Measurements from ENCODE around the gene MCF2L. TPM values are rescaled to one million over a fixed set of nuclear protein-coding genes. Genes with fewer than 3 reads are reported as not detected.

MCF2L gene
- total and polyA plus RNA-seq, 9 of the 15 experiments (the other 6 are each of a cell fraction or from before 2014, with no cell fraction given): 0.05 to 0.25 (median 0.18) TPM; not detected in 5

DNA sequence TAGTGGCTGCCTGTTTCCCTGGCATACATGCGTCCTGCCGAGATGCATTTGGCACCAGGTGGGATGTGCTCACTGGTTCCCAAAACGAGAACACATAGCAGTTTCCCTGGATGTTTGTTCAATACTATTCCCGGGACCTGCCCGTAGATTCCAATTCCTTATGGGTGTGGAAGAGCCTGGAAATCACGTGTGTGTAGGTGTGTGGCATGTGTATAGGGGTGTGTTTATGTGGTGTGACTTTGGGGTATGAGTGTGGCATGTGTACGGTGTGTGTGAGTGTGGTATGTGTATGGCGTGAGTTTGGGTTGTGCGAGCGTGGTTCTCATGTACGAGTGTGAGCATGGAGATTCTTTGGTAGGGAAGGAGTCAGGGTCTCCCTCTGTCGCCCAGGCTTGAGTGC, 133.7 kb downstream of the MCF2L start (continued):
- TF ChIP-seq, protein P1, sequence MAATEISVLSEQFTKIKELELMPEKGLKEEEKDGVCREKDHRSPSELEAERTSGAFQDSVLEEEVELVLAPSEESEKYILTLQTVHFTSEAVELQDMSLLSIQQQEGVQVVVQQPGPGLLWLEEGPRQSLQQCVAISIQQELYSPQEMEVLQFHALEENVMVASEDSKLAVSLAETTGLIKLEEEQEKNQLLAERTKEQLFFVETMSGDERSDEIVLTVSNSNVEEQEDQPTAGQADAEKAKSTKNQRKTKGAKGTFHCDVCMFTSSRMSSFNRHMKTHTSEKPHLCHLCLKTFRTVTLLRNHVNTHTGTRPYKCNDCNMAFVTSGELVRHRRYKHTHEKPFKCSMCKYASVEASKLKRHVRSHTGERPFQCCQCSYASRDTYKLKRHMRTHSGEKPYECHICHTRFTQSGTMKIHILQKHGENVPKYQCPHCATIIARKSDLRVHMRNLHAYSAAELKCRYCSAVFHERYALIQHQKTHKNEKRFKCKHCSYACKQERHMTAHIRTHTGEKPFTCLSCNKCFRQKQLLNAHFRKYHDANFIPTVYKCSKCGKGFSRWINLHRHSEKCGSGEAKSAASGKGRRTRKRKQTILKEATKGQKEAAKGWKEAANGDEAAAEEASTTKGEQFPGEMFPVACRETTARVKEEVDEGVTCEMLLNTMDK (IDR thresholded peaks at IDR 0.05; ENCODE audit: borderline replicate concordance, insufficient read depth, low read depth, low read length, poor library complexity, severe bottlenecking): no peak

DNA sequence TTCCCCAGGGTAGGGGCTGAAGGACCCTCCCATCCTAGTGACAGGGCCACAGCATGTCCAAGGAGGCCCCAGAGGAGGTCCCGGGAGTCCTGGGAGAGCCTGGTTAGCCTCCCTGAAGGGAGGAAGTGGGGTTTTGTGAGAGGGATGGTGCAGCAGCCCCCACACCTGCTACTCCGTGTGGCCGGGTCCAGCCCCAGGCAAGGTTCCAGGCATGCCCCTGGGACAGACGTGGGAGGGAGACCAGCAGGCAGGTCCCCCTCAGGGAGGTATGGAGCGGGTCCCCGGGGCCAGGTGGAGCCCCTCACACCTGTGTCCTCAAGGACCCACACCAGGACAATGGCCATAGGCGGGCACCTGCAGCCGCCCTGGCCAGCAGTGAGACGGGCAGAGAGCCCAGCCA, 134.6 kb downstream of the MCF2L start:
- no peak for TF ChIP-seq CBX2 (IDR thresholded peaks at IDR 0.05; ENCODE audit: insufficient read depth, low read length, poor library complexity, severe bottlenecking)
- TF ChIP-seq EZH2 (IDR thresholded peaks at IDR 0.05; ENCODE audit: borderline replicate concordance, low read depth, low read length): no peak
- TF ChIP-seq SP1 (CRISPR knock-in tag; IDR thresholded peaks at IDR 0.05): no peak
- TF ChIP-seq CHD2 (IDR thresholded peaks at IDR 0.05; ENCODE audit: low read depth, low read length): no peak
- TF ChIP-seq ZNF140 (CRISPR knock-in tag; IDR thresholded peaks at IDR 0.05): no peak
- no peak for TF ChIP-seq KLF10 (CRISPR knock-in tag; IDR thresholded peaks at IDR 0.05)
- TF ChIP-seq ZFP36 (IDR thresholded peaks at IDR 0.05; ENCODE audit: low read depth, low read length, partially characterized antibody): no peak
- TF ChIP-seq FOS (IDR thresholded peaks at IDR 0.05; ENCODE audit: extremely low read depth, insufficient read length): no peak
- no peak for TF ChIP-seq TSC22D4 (tag; IDR thresholded peaks at IDR 0.05)
- TF ChIP-seq NR4A1 (CRISPR knock-in tag; IDR thresholded peaks at IDR 0.05): no peak
- no peak for TF ChIP-seq NR4A1 (tag; IDR thresholded peaks at IDR 0.05)
- no peak for TF ChIP-seq CBX8 (IDR thresholded peaks at IDR 0.05; ENCODE audit: borderline replicate concordance, extremely low read depth, low read depth, low read length, poor library complexity, severe bottlenecking)
- TF ChIP-seq, protein P2, sequence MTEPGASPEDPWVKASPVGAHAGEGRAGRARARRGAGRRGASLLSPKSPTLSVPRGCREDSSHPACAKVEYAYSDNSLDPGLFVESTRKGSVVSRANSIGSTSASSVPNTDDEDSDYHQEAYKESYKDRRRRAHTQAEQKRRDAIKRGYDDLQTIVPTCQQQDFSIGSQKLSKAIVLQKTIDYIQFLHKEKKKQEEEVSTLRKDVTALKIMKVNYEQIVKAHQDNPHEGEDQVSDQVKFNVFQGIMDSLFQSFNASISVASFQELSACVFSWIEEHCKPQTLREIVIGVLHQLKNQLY (CRISPR knock-in tag; conservative IDR thresholded peaks at IDR 0.05): no peak
- TF ChIP-seq ZSCAN29 (IDR thresholded peaks at IDR 0.05): no peak
- no peak for TF ChIP-seq ZEB2 (IDR thresholded peaks at IDR 0.05)
- BruUV-seq (replicated peaks): no TSS peak
- DNase-seq (ENCODE audit: extremely low read depth in 1 of 4, low spot score in 3 of 4) (no peak), FAIRE-seq (no peak), ATAC-seq (no peak)
- no peaks in the 10 kb centered on the region for H3K36me3 ChIP-seq (ENCODE audit: control insufficient read depth, insufficient read depth, low read length)
- H2AFZ ChIP-seq (ENCODE audit: low read depth, low read length): no peak overlapping the region
- H3K9ac ChIP-seq (ENCODE audit: insufficient read depth in 1 of 2, low read depth in 2 of 2, low read length in 2 of 2): no peak overlapping the region
- 0 out of 2 replicates have a peak, but pooled peaks cover 7% of the 10 kb centered on the region for H4K20me1 ChIP-seq (replicated peaks; ENCODE audit: control insufficient read depth, insufficient read depth, low read length)
- CTCF ChIA-PET (ENCODE audit: low intra/inter-chr PET ratio): no interaction called here
- in situ Hi-C loops (cut with MboI): no loop called here
- H3K9me3 ChIP-seq (replicated peaks; ENCODE audit: control insufficient read depth, insufficient read depth, low read depth, low read length): no peaks in the 10 kb centered on the region
- WGBS (ENCODE audit: insufficient coverage, low coverage, missing lambda C conversion rate): 0% methylated on average over 4 of the region's 9 CpGs
- H3K9me1 ChIP-seq (ENCODE audit: control insufficient read depth, insufficient read depth, low read length): no peaks in the 10 kb centered on the region
- intact Hi-C loops (cut with micrococcal nuclease): no loop called here
- H3K27ac ChIP-seq (ENCODE audit: extremely low read depth, low read depth, low read length): no peak overlapping the region
- H3K27me3 ChIP-seq (ENCODE audit: control insufficient read depth in 2 of 2, insufficient read depth in 2 of 2, low read length in 2 of 2): peaks cover 11 to 42% of the 10 kb centered on the region in 2 experiments
- H3K4me3 ChIP-seq: no peak overlapping the region
- no peak overlapping the region for H3K4me2 ChIP-seq (ENCODE audit: insufficient read depth, low read length)
- no peaks in the 10 kb centered on the region for H3K79me2 ChIP-seq (ENCODE audit: control insufficient read depth, insufficient read depth, low read length)
- peaks cover 0 to 10% of the 10 kb centered on the region in 2 experiments; a peak in 2 of 5 replicates for H3K4me1 ChIP-seq (replicated peaks in 1 of 2; ENCODE audit: control insufficient read depth in 2 of 2, insufficient read depth in 2 of 2, low read length in 2 of 2)
- POLR2A ChIA-PET: no interaction called here

All from K562 (cell line).